Panc1 (cell line): ENCODE data around the gene SH3BP5. TPM values are rescaled to one million over a fixed set of nuclear protein-coding genes. Genes with fewer than 3 reads are reported as not detected.

Experiments
- ATAC-seq: fragments of 200-7000 bp; cut with Tn5 transposase; 2 replicates; pipeline ENCODE4 v1.9.1; 2020; ENCODE audit warnings: mild to moderate bottlenecking, moderate library complexity
- BruUV-seq: library from RNA; stranded (reverse); fragments of 400-500 nt; replicated peaks from 2 replicates; lab custom pipeline; 2021; lab: Mats Ljungman, UMichigan
- CTCF ChIA-PET: fragments of 300-600 bp; sonication (Branson Sonifier 250); formaldehyde crosslinking; loops from one replicate; lab custom pipeline; 2022; ENCODE audit warnings: antibody characterized with exemption; lab: Charles Lee
- POLR2A ChIA-PET: fragments of 300-600 bp; sonication (Branson Sonifier 250); formaldehyde crosslinking; loops from one replicate; lab custom pipeline; 2022; ENCODE audit warnings: antibody characterized with exemption; lab: Charles Lee
- DNase-seq: peaks from one replicate; pipeline ENCODE4 v3.0.0-alpha.2; 2010; ENCODE audit warnings: low read depth, low spot score
- H3K27ac ChIP-seq: 2 replicates; pipeline ENCODE4 v1.5.1; 2011; ENCODE audit warnings: mild to moderate bottlenecking, low read length, inconsistent platforms
- H3K27me3 ChIP-seq: fragments of 200-500 bp; sonication (Bioruptor generic); 2 replicates; pipeline ENCODE4 v1.6.0; 2014; ENCODE audit warnings: low read length, inconsistent platforms; ENCODE audit not compliant: control insufficient read depth, insufficient read depth
- H3K36me3 ChIP-seq: fragments of 200-500 bp; sonication (Bioruptor generic); 2 replicates; pipeline ENCODE4 v1.5.1; 2014; ENCODE audit warnings: inconsistent platforms, mild to moderate bottlenecking, low read length, moderate library complexity; ENCODE audit not compliant: control insufficient read depth, insufficient read depth
- H3K4me1 ChIP-seq: 2 replicates; pipeline ENCODE4 v1.5.1; 2011; ENCODE audit warnings: inconsistent platforms, mild to moderate bottlenecking, low read length, moderate library complexity; ENCODE audit not compliant: control insufficient read depth, insufficient read depth
- H3K4me3 ChIP-seq, 2 experiments: 2 replicates each; pipeline ENCODE4 v1.5.1; 2011 to 2012; ENCODE audit warnings: low read depth in 2 of 2, low read length in 2 of 2, mild to moderate bottlenecking in 2 of 2, inconsistent platforms in 1 of 2, moderate library complexity in 1 of 2
- H3K9me3 ChIP-seq: fragments of 200-500 bp; sonication (Bioruptor generic); 2 replicates; pipeline ENCODE4 v1.5.1; 2014; ENCODE audit warnings: low read depth, mild to moderate bottlenecking, inconsistent platforms, low read length, moderate library complexity; ENCODE audit not compliant: control insufficient read depth, insufficient read depth
- CTCF ChIP-seq: fragments of 450-650 bp; IDR thresholded peaks from 2 replicates; pipeline ENCODE4 v1.5.1; 2017; ENCODE audit warnings: mild to moderate bottlenecking
- POLR2AphosphoS5 ChIP-seq: IDR thresholded peaks from 2 replicates; pipeline ENCODE4 v1.6.1; 2012; ENCODE audit warnings: mild to moderate bottlenecking, low read depth, low read length, moderate library complexity
- REST ChIP-seq, 2 experiments: IDR thresholded peaks; 2 replicates each; pipeline ENCODE4 v1.6.1; 2011 to 2012; ENCODE audit warnings: low read depth in 2 of 2, control low read depth in 1 of 2, low read length in 1 of 2, mild to moderate bottlenecking in 1 of 2, moderate library complexity in 1 of 2; ENCODE audit not compliant: insufficient read depth in 1 of 2
- SIN3A ChIP-seq: IDR thresholded peaks from 2 replicates; pipeline ENCODE4 v1.6.1; 2012; ENCODE audit warnings: low read depth, mild to moderate bottlenecking, low read length, moderate library complexity, borderline replicate concordance; ENCODE audit not compliant: insufficient read depth
- TCF7L2 ChIP-seq: IDR thresholded peaks from 2 replicates; pipeline ENCODE4 v1.6.1; 2011; ENCODE audit warnings: mild to moderate bottlenecking, low read depth, low read length, inconsistent platforms
- in situ Hi-C: cut with HindIII; loops from 2 replicates; pipeline ENCODE4 v1.10.0; 2016; ENCODE audit warnings: low sequenced_read_pairs, low pct_unique_long_range_greater_than_20kb
- intact Hi-C: fragments of 100-400 bp; cut with micrococcal nuclease; formaldehyde crosslinking; loops from one replicate; pipeline ENCODE4 v1.10.0; 2022; ENCODE audit not compliant: unreplicated experiment
- total RNA-seq: library from RNA; stranded (reverse); gene quantifications from one replicate; pipeline ENCODE4 v1.2.1, GENCODE V29; 2021; ENCODE audit not compliant: unreplicated experiment

The SH3BP5 gene
- total RNA-seq, 1 experiment from 2014 or later, result 12.0 TPM

DNA sequence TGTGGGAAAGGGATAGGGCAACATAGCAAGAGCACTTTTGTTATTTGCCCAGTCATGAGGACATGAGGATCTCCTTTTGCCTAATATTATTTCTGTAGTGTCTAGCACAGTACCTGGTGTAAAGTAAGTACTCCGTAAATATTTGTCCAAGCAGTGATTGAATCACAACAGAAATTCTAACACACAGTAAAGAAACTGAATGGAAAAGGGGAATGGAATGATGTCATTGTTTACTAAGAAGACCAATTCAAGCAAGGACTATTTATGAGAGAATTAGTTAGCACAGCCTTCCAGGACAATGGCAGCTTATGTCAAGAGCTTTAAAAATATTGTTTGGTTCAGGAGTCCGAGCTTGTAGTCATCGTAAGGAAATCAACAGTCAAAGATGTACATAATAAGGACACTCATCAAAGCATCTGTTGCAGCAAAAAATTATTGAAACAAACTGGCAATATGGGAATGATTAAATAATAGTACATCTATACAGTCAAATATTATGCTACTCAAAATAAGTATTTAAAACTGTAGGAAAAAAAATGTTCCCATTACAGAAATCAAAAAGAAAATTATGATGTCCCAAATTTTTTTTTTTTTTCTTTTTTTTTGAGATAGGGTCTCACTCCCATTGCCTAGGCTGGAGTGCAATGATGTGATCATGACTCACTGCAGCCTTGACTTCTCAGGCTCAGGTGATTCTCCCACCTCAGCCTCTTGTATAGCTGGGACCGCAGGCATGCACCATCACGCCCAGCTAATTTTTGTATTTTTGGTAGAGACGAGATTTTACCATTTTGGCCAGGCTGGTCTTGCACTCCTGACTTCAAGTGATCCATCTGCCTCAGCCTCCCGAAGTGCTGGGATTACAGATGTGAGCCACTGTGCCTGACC lies 108.5 kb downstream of the SH3BP5 start:
- no TSS peak for BruUV-seq
- DNase-seq (no peak), ATAC-seq (no peak)
- no peak overlapping the region for H3K27ac ChIP-seq
- CTCF ChIA-PET, result interaction anchor here (0.6 kb wide), 1 partner anchor 332 kb away, joined by 10 read pairs; no protein-coding TSS in a partner anchor
- no peaks in the 10 kb centered on the region for H3K4me1 ChIP-seq
- POLR2A ChIA-PET, result no interaction called here
- no peak overlapping the region for H3K4me3 ChIP-seq
- TF ChIP-seq SIN3A (no peak), TCF7L2 (no peak), POLR2AphosphoS5 (no peak)
- intact Hi-C loops (no loop called here), in situ Hi-C loops (no loop called here)
- no peaks in the 10 kb centered on the region for H3K27me3 ChIP-seq
- H3K9me3 ChIP-seq, result no peaks in the 10 kb centered on the region
- H3K36me3 ChIP-seq, result peaks cover 32% of the 10 kb centered on the region

- Histone ChIP-seq H3K27ac (no peak overlapping the region), H3K36me3 (peaks cover 35% of the 10 kb centered on the region), H3K9me3 (no peaks in the 10 kb centered on the region), H3K27me3 (no peaks in the 10 kb centered on the region), H3K4me3 (no peak overlapping the region), H3K4me1 (no peaks in the 10 kb centered on the region)
- ChIA-PET POLR2A (interaction anchor here (0.6 kb wide), 1 partner anchor 21 kb away, joined by 3 read pairs; no protein-coding TSS in a partner anchor), CTCF (no interaction called here)
- in situ Hi-C loops, result no loop called here
- BruUV-seq, result no TSS peak
- ATAC-seq (no peak), DNase-seq (no peak)
- TF ChIP-seq REST (IDR thresholded peaks at IDR 0.05; ENCODE audit: insufficient read depth in 1 of 2, low read depth in 2 of 2, low read length in 1 of 2) (no peak), CTCF (no peak), SIN3A (no peak), POLR2AphosphoS5 (no peak), TCF7L2 (no peak)
- intact Hi-C loops, result no loop called here
Measured at GRCh38 chr3:15221574-15222217, 110.7 kb downstream of the SH3BP5 start.
